H1 (cell line): Measurements from ENCODE around the gene SCAPER. TPM values are rescaled to one million over a fixed set of nuclear protein-coding genes. Genes with fewer than 3 reads are reported as not detected.

Experiments used
- CTCF ChIA-PET: fragments of 300-600 bp; sonication (Branson Sonifier 250); formaldehyde crosslinking; loops from one replicate; lab custom pipeline; 2021; ENCODE audit not compliant: partially characterized antibody; lab: Charles Lee
- POLR2A ChIA-PET: fragments of 300-600 bp; sonication (Branson Sonifier 250); formaldehyde crosslinking; loops from one replicate; lab custom pipeline; 2021; ENCODE audit warnings: inconsistent platforms; ENCODE audit not compliant: partially characterized antibody; lab: Charles Lee
- DNase-seq, 2 experiments: peaks; one replicate each; pipeline versions ENCODE4 v3.0.0 to v3.0.0-alpha.2; 2010 to 2022; ENCODE audit warnings: low spot score in 2 of 2, low read depth in 1 of 2, mixed read lengths in 1 of 2
- FAIRE-seq: peaks from 2 replicates; lab custom pipeline; 2011; peaks lifted over from hg19 to GRCh38; lab: Jason Lieb, UNC
- H2AFZ ChIP-seq: 2 replicates; pipeline ENCODE4 v1.8.1; 2012; ENCODE audit warnings: low read length, inconsistent platforms
- H2AK5ac ChIP-seq: 2 replicates; pipeline ENCODE4 v1.6.1; 2013; ENCODE audit warnings: low read depth, low read length
- H2BK120ac ChIP-seq: replicated peaks from 2 replicates; pipeline ENCODE3; 2013; ENCODE audit warnings: low read depth, low read length, inconsistent platforms
- H2BK12ac ChIP-seq: 2 replicates; pipeline ENCODE4 v1.6.1; 2013; ENCODE audit warnings: low read depth, low read length
- H2BK15ac ChIP-seq: 2 replicates; pipeline ENCODE4 v1.6.1; 2013; ENCODE audit warnings: low read length
- H2BK20ac ChIP-seq: 2 replicates; pipeline ENCODE4 v1.6.1; 2013; ENCODE audit warnings: low read length
- H2BK5ac ChIP-seq: 2 replicates; pipeline ENCODE4 v1.6.1; 2013; ENCODE audit warnings: low read depth, low read length
- H3K14ac ChIP-seq: 2 replicates; pipeline ENCODE4 v1.6.1; 2013; ENCODE audit warnings: inconsistent platforms; ENCODE audit not compliant: insufficient read length
- H3K18ac ChIP-seq: 2 replicates; pipeline ENCODE4 v1.6.1; 2013; ENCODE audit warnings: low read length; ENCODE audit errors: extremely low read depth
- H3K23ac ChIP-seq: 2 replicates; pipeline ENCODE4 v1.6.1; 2013; ENCODE audit warnings: inconsistent platforms; ENCODE audit not compliant: insufficient read length
- H3K23me2 ChIP-seq: 2 replicates; pipeline ENCODE4 v1.6.1; 2013; ENCODE audit warnings: low read depth, low read length
- H3K27ac ChIP-seq: 2 replicates; pipeline ENCODE4 v1.6.1; 2011; ENCODE audit warnings: low read depth, low read length, inconsistent platforms
- H3K27me3 ChIP-seq, 4 experiments: replicated peaks in 1 of 4; 1 replicate in 1 of 4; 2 replicates in 3 of 4; pipeline versions ENCODE4 v1.6.1 to v1.8.1; 2011 to 2013; ENCODE audit warnings: low read length in 3 of 4, mild to moderate bottlenecking in 3 of 4, inconsistent platforms in 2 of 4, mixed read lengths in 2 of 4, moderate library complexity in 1 of 4; ENCODE audit not compliant: control insufficient read depth in 3 of 4, insufficient read depth in 3 of 4; ENCODE audit errors: extremely low read depth in 1 of 4
- H3K36me3 ChIP-seq, 4 experiments: 2 replicates each; pipeline versions ENCODE4 v1.6.1 to v1.8.1; 2011 to 2013; ENCODE audit warnings: mild to moderate bottlenecking in 4 of 4, low read length in 3 of 4, moderate library complexity in 2 of 4, control low read depth in 1 of 4, inconsistent platforms in 1 of 4; ENCODE audit not compliant: insufficient read depth in 4 of 4, control insufficient read depth in 2 of 4
- H3K4ac ChIP-seq: replicated peaks from 2 replicates; pipeline ENCODE3; 2013; ENCODE audit warnings: low read length, low read depth, mixed read lengths, inconsistent platforms; ENCODE audit not compliant: insufficient read length
- H3K4me1 ChIP-seq, 4 experiments: replicated peaks in 1 of 4; 1 replicate in 1 of 4; 2 replicates in 3 of 4; pipeline versions ENCODE4 v1.6.1 to v1.8.1; 2011 to 2013; ENCODE audit warnings: low read length in 3 of 4, inconsistent platforms in 2 of 4, mixed read lengths in 1 of 4; ENCODE audit not compliant: insufficient read depth in 4 of 4, control insufficient read depth in 3 of 4
- H3K4me2 ChIP-seq, 2 experiments: 2 replicates each; pipeline versions ENCODE4 v1.6.1 to v1.8.1; 2011 to 2013; ENCODE audit warnings: low read depth in 2 of 2, low read length in 2 of 2, control low read depth in 1 of 2, inconsistent platforms in 1 of 2, mild to moderate bottlenecking in 1 of 2; ENCODE audit not compliant: insufficient read depth in 1 of 2
- H3K4me3 ChIP-seq, 4 experiments: fragments of 200-600, 300-600 bp in 1 of 4; sonication (generic), shearing (Covaris generic), sonication (Bioruptor Twin) in 1 of 4; 2 replicates each; pipeline versions ENCODE4 v1.5.1 to v1.8.1; 2011 to 2016; ENCODE audit warnings: low read length in 4 of 4, low read depth in 3 of 4, control low read depth in 2 of 4, inconsistent platforms in 2 of 4, mild to moderate bottlenecking in 2 of 4, mixed read lengths in 1 of 4, moderate library complexity in 1 of 4; ENCODE audit not compliant: insufficient read depth in 2 of 4; ENCODE audit errors: extremely low read depth in 1 of 4
- H3K56ac ChIP-seq: replicated peaks from 2 replicates; pipeline ENCODE3; 2013; ENCODE audit warnings: low read depth, mild to moderate bottlenecking, mixed read lengths, low read length, inconsistent platforms; ENCODE audit not compliant: insufficient read length
- H3K79me1 ChIP-seq: 2 replicates; pipeline ENCODE4 v1.6.1; 2013; ENCODE audit warnings: low read depth, low read length, control low read depth
- H3K79me2 ChIP-seq, 2 experiments: 2 replicates each; pipeline versions ENCODE4 v1.6.1 to v1.8.1; 2012 to 2013; ENCODE audit warnings: low read length in 2 of 2, mild to moderate bottlenecking in 2 of 2, inconsistent platforms in 1 of 2; ENCODE audit not compliant: insufficient read depth in 2 of 2, control insufficient read depth in 1 of 2
- H3K9ac ChIP-seq, 4 experiments: replicated peaks in 1 of 4; 1 replicate in 1 of 4; 2 replicates in 3 of 4; pipeline versions ENCODE4 v1.6.1 to v1.8.1; 2011 to 2013; ENCODE audit warnings: low read depth in 3 of 4, low read length in 3 of 4, control low read depth in 2 of 4, mild to moderate bottlenecking in 2 of 4, moderate library complexity in 2 of 4, inconsistent platforms in 1 of 4; ENCODE audit errors: extremely low read depth in 1 of 4
- H3K9me3 ChIP-seq, 2 experiments: 2 replicates each; pipeline versions ENCODE4 v1.6.1 to v1.8.1; 2012 to 2013; ENCODE audit warnings: mild to moderate bottlenecking in 2 of 2, moderate library complexity in 2 of 2, control low read depth in 1 of 2, inconsistent platforms in 1 of 2, low read depth in 1 of 2, low read length in 1 of 2, mixed read lengths in 1 of 2; ENCODE audit not compliant: insufficient read depth in 2 of 2
- H4K20me1 ChIP-seq, 2 experiments: replicated peaks in 1 of 2; 2 replicates each; pipeline versions ENCODE3 to v1.8.1; 2011 to 2013; ENCODE audit warnings: inconsistent platforms in 2 of 2, low read length in 2 of 2, mild to moderate bottlenecking in 1 of 2; ENCODE audit not compliant: insufficient read depth in 2 of 2, control insufficient read depth in 1 of 2
- H4K5ac ChIP-seq: 2 replicates; pipeline ENCODE4 v1.6.1; 2013; ENCODE audit warnings: low read length, low read depth, mixed read lengths, inconsistent platforms; ENCODE audit not compliant: insufficient read length
- H4K8ac ChIP-seq: 2 replicates; pipeline ENCODE4 v1.8.0; 2013; ENCODE audit warnings: mild to moderate bottlenecking, moderate library complexity, low read length, inconsistent platforms; ENCODE audit not compliant: insufficient read depth; ENCODE audit errors: extremely low read depth
- H4K91ac ChIP-seq: replicated peaks from 2 replicates; pipeline ENCODE3; 2013; ENCODE audit warnings: low read length, mixed read lengths, inconsistent platforms; ENCODE audit not compliant: insufficient read length
- CHD2 ChIP-seq: IDR thresholded peaks from 2 replicates; pipeline ENCODE4 v1.6.1; 2012; ENCODE audit warnings: low read length, improper control_type of control experiment
- CTBP2 ChIP-seq: IDR thresholded peaks from 2 replicates; pipeline ENCODE4 v1.7.0; 2011; ENCODE audit warnings: borderline replicate concordance, mild to moderate bottlenecking, moderate library complexity, mixed read lengths, low read length; ENCODE audit not compliant: insufficient read depth, insufficient read length
- HDAC2 ChIP-seq, 2 experiments: fragments of 300-600 bp in 1 of 2; sonication (generic) in 1 of 2; IDR thresholded peaks; 2 replicates each; pipeline ENCODE4 v1.6.1; 2011 to 2012; ENCODE audit warnings: low read depth in 2 of 2, low read length in 2 of 2, mild to moderate bottlenecking in 2 of 2, moderate library complexity in 2 of 2, borderline replicate concordance in 1 of 2, inconsistent platforms in 1 of 2
- JUND ChIP-seq: IDR thresholded peaks from 2 replicates; pipeline ENCODE4 v1.6.1; 2011; ENCODE audit warnings: mild to moderate bottlenecking, improper control_type of control experiment, low read length
- RNF2 ChIP-seq: fragments of 200-900, 300-1000 bp; sonication (generic); IDR thresholded peaks from 2 replicates; pipeline ENCODE4 v1.7.1; 2016; ENCODE audit warnings: borderline replicate concordance, low read depth, mild to moderate bottlenecking, antibody characterized with exemption, low read length; ENCODE audit not compliant: poor library complexity, severe bottlenecking; ENCODE audit errors: missing control alignments
- WGBS, 2 experiments: shearing (Covaris generic) in 1 of 2; methylation state at CpG; one replicate each; pipeline versions ENCODE4 v1.1.6 to v1.1.7; 2013 to 2015; ENCODE audit warnings: low lambda C conversion rate in 2 of 2, mixed read lengths in 2 of 2, inconsistent platforms in 1 of 2, low coverage in 1 of 2, missing lambda C conversion rate in 1 of 2; ENCODE audit not compliant: insufficient replicate concordance in 2 of 2, insufficient coverage in 1 of 2, insufficient read length in 1 of 2; ENCODE audit errors: extremely low coverage in 1 of 2, missing lambda C conversion rate in 1 of 2; 5-methylcytosine and 5-hydroxymethylcytosine counted together
- polyA plus RNA-seq, 7 experiments: library from polyadenylated mRNA; depleted of rRNA in 3 of 7; stranded (reverse) in 5 of 7; unstranded in 2 of 7; fragments of >200 nt in 5 of 7; fragments of 200-250 nt in 2 of 7; gene quantifications; 1 replicate in 5 of 7; 2 replicates in 1 of 7; 4 replicates in 1 of 7; pipeline versions ENCODE4 v1.2.1 to v1.2.3, GENCODE V29; 2011 to 2013; ENCODE audit warnings: missing spikeins in 2 of 7, mixed read lengths in 2 of 7
- total RNA-seq: library from RNA; stranded (reverse); fragmentation: NEBNext Ultra II Directional; extraction: Animal tissue kit (Norgen Biotek cat#: 25700); gene quantifications from 2 replicates; pipeline ENCODE4 v1.2.1, GENCODE V29; 2021
- TF ChIP-seq, protein P1 (sequence below): IDR thresholded peaks from 2 replicates; pipeline ENCODE4 v1.6.1; 2012; ENCODE audit warnings: low read length, inconsistent platforms

SCAPER gene
- total and polyA plus RNA-seq, 2 of the 8 experiments (the other 6 are each of a cell fraction or from before 2014, with no cell fraction given) = 1.6 to 6.8 TPM

DNA sequence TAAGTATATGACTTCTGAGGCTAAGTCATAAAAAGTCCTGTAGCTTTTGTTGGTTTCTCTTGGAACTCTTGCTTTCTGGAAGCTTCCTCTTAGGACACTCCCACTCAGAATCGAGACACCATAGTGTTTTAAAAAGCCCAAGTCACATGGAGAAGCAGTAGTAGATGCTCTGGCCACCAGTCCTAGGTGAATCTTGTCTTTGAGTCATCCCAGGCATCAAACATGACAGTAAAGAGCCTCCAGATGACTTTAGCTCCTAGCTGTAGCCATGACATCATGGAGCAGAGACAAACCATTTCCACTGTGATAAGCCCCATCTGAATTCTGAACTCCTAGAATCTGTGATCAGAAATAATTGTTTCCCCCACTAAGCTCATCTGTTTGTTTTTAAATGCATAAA, 526.4 kb downstream of the SCAPER start:
- H4K8ac ChIP-seq = no peak overlapping the region
- no peak overlapping the region for H3K56ac ChIP-seq
- H3K27ac ChIP-seq = no peak overlapping the region
- 93% methylated on average over 1 of the region's 1 CpG; no CpG with 5 or more reads in 1 of the 2 experiments for WGBS, 2 experiments
- H4K91ac ChIP-seq = no peak overlapping the region
- no peak overlapping the region for H2BK5ac ChIP-seq
- H2BK120ac ChIP-seq = no peak overlapping the region
- H2BK20ac ChIP-seq = no peak overlapping the region
- no peak overlapping the region for H3K23ac ChIP-seq
- H3K14ac ChIP-seq = no peak overlapping the region
- no peaks in the 10 kb centered on the region for H3K36me3 ChIP-seq
- no peak for TF ChIP-seq JUND
- no peak for TF ChIP-seq HDAC2 (IDR thresholded peaks at IDR 0.05; ENCODE audit: borderline replicate concordance in 1 of 2, low read depth in 2 of 2, low read length in 2 of 2)
- TF ChIP-seq, protein P1, sequence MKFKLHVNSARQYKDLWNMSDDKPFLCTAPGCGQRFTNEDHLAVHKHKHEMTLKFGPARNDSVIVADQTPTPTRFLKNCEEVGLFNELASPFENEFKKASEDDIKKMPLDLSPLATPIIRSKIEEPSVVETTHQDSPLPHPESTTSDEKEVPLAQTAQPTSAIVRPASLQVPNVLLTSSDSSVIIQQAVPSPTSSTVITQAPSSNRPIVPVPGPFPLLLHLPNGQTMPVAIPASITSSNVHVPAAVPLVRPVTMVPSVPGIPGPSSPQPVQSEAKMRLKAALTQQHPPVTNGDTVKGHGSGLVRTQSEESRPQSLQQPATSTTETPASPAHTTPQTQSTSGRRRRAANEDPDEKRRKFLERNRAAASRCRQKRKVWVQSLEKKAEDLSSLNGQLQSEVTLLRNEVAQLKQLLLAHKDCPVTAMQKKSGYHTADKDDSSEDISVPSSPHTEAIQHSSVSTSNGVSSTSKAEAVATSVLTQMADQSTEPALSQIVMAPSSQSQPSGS = no peak
- TF ChIP-seq RNF2 = no peak
- TF ChIP-seq CHD2 = no peak
- no peak for TF ChIP-seq CTBP2
- H4K5ac ChIP-seq = no peak overlapping the region
- no peaks in the 10 kb centered on the region for H4K20me1 ChIP-seq
- no peaks in the 10 kb centered on the region for H3K79me1 ChIP-seq
- no peak overlapping the region for H3K18ac ChIP-seq
- ChIA-PET POLR2A (no interaction called here), CTCF (interaction anchor here (1.1 to 1.4 kb wide), 2 partner anchors 9 to 167 kb away, joined by 3 to 5 read pairs; no protein-coding TSS in a partner anchor)
- no peaks in the 10 kb centered on the region; a peak in 1 of 4 replicates for H3K9me3 ChIP-seq
- no peak overlapping the region for H2BK12ac ChIP-seq
- H3K23me2 ChIP-seq = no peaks in the 10 kb centered on the region
- H2BK15ac ChIP-seq = no peak overlapping the region
- FAIRE-seq (no peak), DNase-seq (no peak)
- H3K4me3 ChIP-seq = no peak overlapping the region
- H2AK5ac ChIP-seq = no peak overlapping the region
- H3K79me2 ChIP-seq = no peaks in the 10 kb centered on the region
- no peak overlapping the region for H3K9ac ChIP-seq
- no peak overlapping the region for H2AFZ ChIP-seq
- no peaks in the 10 kb centered on the region for H3K27me3 ChIP-seq
- no peak overlapping the region for H3K4me2 ChIP-seq
- no peaks in the 10 kb centered on the region for H3K4me1 ChIP-seq
- H3K4ac ChIP-seq = no peak overlapping the region
